ENCODE data around the gene ARID1A.
A peak's percentile ranks its signal among the peaks of the same experiment; 100 is the strongest.
"Not testable (repeated sequence)": the region's sequence is repeated elsewhere in the genome, so short reads cannot be mapped to it uniquely, and the experiment has no call there.

Gene ARID1A

DNA sequence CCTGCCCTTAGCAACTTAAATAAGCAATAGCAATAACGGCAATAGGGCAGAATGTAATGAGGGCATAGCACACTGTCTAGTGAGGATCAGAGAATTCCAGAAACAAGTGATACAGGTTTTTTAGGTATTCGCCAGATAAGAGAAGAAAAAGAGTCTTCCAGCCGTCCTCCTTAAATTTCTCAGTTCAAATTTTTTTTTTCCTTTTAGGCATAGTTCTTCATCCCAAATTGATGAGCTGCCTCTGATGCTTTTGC, 93.7 kb downstream of the ARID1A start:
- H3K9me3 ChIP-seq (ENCODE audit: control insufficient read depth in 2 of 2, low read length in 2 of 2): no peaks in the 10 kb centered on the region
- no peaks in the 10 kb centered on the region for H3K27me3 ChIP-seq (ENCODE audit: control insufficient read depth in 1 of 2, insufficient read depth in 2 of 2, low read length in 2 of 2)
- no peak overlapping the region for H3K4me3 ChIP-seq (ENCODE audit: low read length in 2 of 2)
- peak overlapping the region; percentile 58 for H3K27ac ChIP-seq (ENCODE audit: low read length)
- H3K4me1 ChIP-seq (ENCODE audit: control insufficient read depth, insufficient read depth, low read length): peaks cover 30% of the 10 kb centered on the region
- H3K9ac ChIP-seq (ENCODE audit: low read length in 2 of 2): peak overlapping the region in 1 of 2 donors; percentile 2
- peaks cover 7 to 13% of the 10 kb centered on the region in 2 donors for H3K36me3 ChIP-seq (ENCODE audit: control insufficient read depth in 2 of 2, insufficient read depth in 2 of 2, low read length in 2 of 2)

DNA sequence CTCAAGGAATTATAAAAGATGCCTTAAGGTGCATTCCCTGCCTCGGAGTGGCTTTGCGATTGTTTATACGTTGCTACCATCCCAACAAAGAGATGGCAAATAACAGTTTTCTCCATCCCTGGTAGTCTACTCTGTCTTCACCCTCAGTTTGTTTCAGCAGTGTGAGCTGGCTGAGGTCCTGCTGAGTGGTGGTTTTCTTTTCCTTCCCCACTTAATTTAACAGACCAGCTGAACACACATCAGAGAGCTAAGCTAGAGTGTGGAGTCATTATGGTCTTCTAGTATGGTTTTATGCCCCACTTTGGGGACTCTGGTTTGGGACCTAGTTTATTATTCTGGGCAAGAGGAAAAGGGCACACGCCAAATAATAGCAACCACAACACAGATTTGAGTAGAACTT, 94.1 kb downstream of the ARID1A start:
- H3K27me3 ChIP-seq (ENCODE audit: control insufficient read depth in 1 of 2, insufficient read depth in 2 of 2, low read length in 2 of 2): no peaks in the 10 kb centered on the region
- peak overlapping the region; percentile 58 for H3K27ac ChIP-seq (ENCODE audit: low read length)
- H3K9ac ChIP-seq (ENCODE audit: low read length in 2 of 2): peak overlapping the region; percentile 10 to 29
- H3K4me1 ChIP-seq (ENCODE audit: control insufficient read depth, insufficient read depth, low read length): peaks cover 30% of the 10 kb centered on the region
- no peaks in the 10 kb centered on the region for H3K9me3 ChIP-seq (ENCODE audit: control insufficient read depth in 2 of 2, low read length in 2 of 2)
- H3K36me3 ChIP-seq (ENCODE audit: control insufficient read depth in 2 of 2, insufficient read depth in 2 of 2, low read length in 2 of 2): peaks cover 11 to 17% of the 10 kb centered on the region in 2 donors
- H3K4me3 ChIP-seq (ENCODE audit: low read length in 2 of 2): no peak overlapping the region

DNA sequence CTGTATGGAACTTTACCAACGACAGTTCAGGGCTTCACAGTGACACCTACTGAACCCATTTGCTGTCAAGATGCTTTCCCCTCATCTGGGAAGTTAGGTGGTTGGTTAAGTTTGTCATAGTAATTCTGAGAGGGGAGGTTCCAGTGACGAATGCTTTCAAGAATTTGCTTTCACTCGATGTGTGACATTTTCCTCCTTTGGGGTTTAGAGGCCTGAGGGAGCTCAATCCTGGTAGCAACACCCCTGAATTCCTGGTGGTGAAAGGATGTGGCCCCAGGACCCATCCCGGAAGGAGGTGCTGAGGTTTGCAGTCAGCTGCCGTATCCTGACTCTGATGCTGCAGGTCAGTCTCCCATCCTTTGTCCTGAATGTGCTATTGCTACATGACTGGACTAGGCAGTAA, 94.7 kb downstream of the ARID1A start:
- H3K27ac ChIP-seq (ENCODE audit: low read length): no peak overlapping the region
- H3K9ac ChIP-seq (ENCODE audit: low read length in 2 of 2): no peak overlapping the region
- peaks cover 30% of the 10 kb centered on the region for H3K4me1 ChIP-seq (ENCODE audit: control insufficient read depth, insufficient read depth, low read length)
- H3K36me3 ChIP-seq (ENCODE audit: control insufficient read depth in 2 of 2, insufficient read depth in 2 of 2, low read length in 2 of 2): peaks cover 14 to 20% of the 10 kb centered on the region in 2 donors
- no peaks in the 10 kb centered on the region for H3K9me3 ChIP-seq (ENCODE audit: control insufficient read depth in 2 of 2, low read length in 2 of 2)
- no peaks in the 10 kb centered on the region for H3K27me3 ChIP-seq (ENCODE audit: control insufficient read depth in 1 of 2, insufficient read depth in 2 of 2, low read length in 2 of 2)
- no peak overlapping the region for H3K4me3 ChIP-seq (ENCODE audit: low read length in 2 of 2)

DNA sequence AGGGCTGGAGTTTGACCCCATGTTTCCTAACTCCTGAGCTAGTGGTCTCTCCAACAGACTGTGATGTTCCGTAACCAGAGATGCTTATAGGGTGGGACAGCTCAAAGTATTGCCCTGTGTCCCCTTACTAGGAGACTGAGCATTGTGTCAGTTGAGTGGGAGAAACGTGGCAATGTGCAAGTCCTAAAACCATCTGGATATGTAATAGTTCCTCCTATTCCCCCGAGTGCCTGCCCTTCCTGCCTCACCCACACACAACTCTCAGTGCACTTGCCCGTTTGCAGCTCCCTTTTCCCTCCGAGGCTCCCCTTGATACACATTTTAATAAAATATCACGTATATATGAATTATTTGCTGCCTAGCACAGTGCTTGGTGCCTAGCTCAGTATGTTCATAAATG, 95.3 kb downstream of the ARID1A start:
- H3K4me3 ChIP-seq (ENCODE audit: low read length in 2 of 2): no peak overlapping the region
- H3K4me1 ChIP-seq (ENCODE audit: control insufficient read depth, insufficient read depth, low read length): peaks cover 26% of the 10 kb centered on the region
- no peak overlapping the region for H3K27ac ChIP-seq (ENCODE audit: low read length)

DNA sequence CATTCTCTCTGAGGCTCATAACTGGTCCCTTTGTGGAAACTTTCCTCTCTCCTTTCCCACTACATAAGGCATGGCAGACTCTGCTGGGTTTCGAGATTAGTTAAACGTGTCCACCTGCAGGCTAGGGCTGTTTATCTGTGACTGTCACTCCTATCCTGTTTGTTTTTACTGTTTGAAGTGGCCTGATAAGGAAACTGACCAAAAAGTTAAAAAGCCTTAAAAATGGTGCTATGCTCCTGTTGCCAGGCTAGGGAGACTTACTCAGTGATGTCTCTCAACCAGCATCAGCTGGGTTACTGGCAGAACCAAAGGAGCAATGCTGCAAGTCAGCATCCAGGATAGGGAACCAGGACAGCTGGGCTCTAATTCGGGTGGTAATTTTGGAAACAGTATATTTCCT, 95.8 kb downstream of the ARID1A start:
- Histone ChIP-seq H3K9ac (ENCODE audit: low read length in 2 of 2) (no peak overlapping the region), H3K4me1 (ENCODE audit: control insufficient read depth, insufficient read depth, low read length) (peaks cover 23% of the 10 kb centered on the region), H3K36me3 (ENCODE audit: control insufficient read depth in 2 of 2, insufficient read depth in 2 of 2, low read length in 2 of 2) (peaks cover 14 to 20% of the 10 kb centered on the region in 2 donors), H3K9me3 (ENCODE audit: control insufficient read depth in 2 of 2, low read length in 2 of 2) (no peaks in the 10 kb centered on the region), H3K27me3 (ENCODE audit: control insufficient read depth in 1 of 2, insufficient read depth in 2 of 2, low read length in 2 of 2) (no peaks in the 10 kb centered on the region), H3K27ac (ENCODE audit: low read length) (no peak overlapping the region), H3K4me3 (ENCODE audit: low read length in 2 of 2) (no peak overlapping the region)

More for the DNA sequence above, 95.3 kb downstream of the ARID1A start:
- Histone ChIP-seq H3K36me3 (ENCODE audit: control insufficient read depth in 2 of 2, insufficient read depth in 2 of 2, low read length in 2 of 2) (peaks cover 14 to 20% of the 10 kb centered on the region in 2 donors), H3K27me3 (ENCODE audit: control insufficient read depth in 1 of 2, insufficient read depth in 2 of 2, low read length in 2 of 2) (no peaks in the 10 kb centered on the region), H3K9ac (ENCODE audit: low read length in 2 of 2) (no peak overlapping the region), H3K9me3 (ENCODE audit: control insufficient read depth in 2 of 2, low read length in 2 of 2) (no peaks in the 10 kb centered on the region)

DNA sequence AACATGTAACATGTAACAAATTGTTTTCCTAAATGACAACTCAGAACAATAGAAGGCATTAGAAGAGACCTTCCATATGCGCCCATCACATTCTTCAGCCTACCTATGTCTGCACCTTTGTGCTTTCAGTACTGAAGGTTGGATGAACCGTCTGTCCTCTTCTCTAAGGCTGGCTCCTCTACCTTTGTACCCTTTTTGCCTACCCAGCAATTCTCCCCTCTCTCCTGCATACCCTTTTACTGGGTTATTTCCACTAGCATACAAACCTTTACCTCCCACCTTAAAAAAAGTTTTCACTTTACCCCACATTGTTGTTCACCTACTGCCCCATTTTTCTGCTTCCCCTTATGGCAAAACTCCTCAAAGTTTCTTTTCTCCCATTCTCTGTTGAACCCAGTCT, 97.1 kb downstream of the ARID1A start:
- Histone ChIP-seq H3K4me3 (ENCODE audit: low read length in 2 of 2) (no peak overlapping the region), H3K27me3 (ENCODE audit: control insufficient read depth in 1 of 2, insufficient read depth in 2 of 2, low read length in 2 of 2) (no peaks in the 10 kb centered on the region), H3K9me3 (ENCODE audit: control insufficient read depth in 2 of 2, low read length in 2 of 2) (no peaks in the 10 kb centered on the region), H3K4me1 (ENCODE audit: control insufficient read depth, insufficient read depth, low read length) (peaks cover 16% of the 10 kb centered on the region), H3K9ac (ENCODE audit: low read length in 2 of 2) (no peak overlapping the region), H3K27ac (ENCODE audit: low read length) (no peak overlapping the region), H3K36me3 (ENCODE audit: control insufficient read depth in 2 of 2, insufficient read depth in 2 of 2, low read length in 2 of 2) (peaks cover 14 to 20% of the 10 kb centered on the region in 2 donors)

DNA sequence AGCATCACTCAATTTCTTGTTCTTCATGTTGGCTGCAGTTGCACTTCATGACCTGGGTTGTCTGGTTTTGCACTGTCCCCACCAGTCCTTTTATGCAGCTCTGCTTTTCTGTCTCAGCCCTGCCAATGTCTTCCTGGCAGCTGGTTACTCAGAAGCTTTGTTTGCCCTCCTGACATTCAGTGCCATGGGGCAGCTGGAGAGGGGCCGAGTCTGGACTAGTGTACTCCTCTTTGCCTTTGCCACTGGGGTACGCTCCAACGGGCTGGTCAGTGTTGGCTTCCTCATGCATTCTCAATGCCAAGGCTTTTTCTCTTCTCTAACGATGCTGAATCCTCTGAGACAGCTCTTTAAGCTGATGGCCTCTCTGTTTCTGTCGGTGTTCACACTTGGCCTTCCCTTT, 98.6 kb downstream of the ARID1A start:
- Histone ChIP-seq H3K36me3 (ENCODE audit: control insufficient read depth in 2 of 2, insufficient read depth in 2 of 2, low read length in 2 of 2) (peaks cover 14 to 20% of the 10 kb centered on the region in 2 donors), H3K4me1 (ENCODE audit: control insufficient read depth, insufficient read depth, low read length) (peaks cover 11% of the 10 kb centered on the region), H3K9me3 (ENCODE audit: control insufficient read depth in 2 of 2, low read length in 2 of 2) (no peaks in the 10 kb centered on the region), H3K4me3 (ENCODE audit: low read length in 2 of 2) (no peak overlapping the region), H3K9ac (ENCODE audit: low read length in 2 of 2) (no peak overlapping the region), H3K27ac (ENCODE audit: low read length) (no peak overlapping the region), H3K27me3 (ENCODE audit: control insufficient read depth in 1 of 2, insufficient read depth in 2 of 2, low read length in 2 of 2) (no peaks in the 10 kb centered on the region)

DNA sequence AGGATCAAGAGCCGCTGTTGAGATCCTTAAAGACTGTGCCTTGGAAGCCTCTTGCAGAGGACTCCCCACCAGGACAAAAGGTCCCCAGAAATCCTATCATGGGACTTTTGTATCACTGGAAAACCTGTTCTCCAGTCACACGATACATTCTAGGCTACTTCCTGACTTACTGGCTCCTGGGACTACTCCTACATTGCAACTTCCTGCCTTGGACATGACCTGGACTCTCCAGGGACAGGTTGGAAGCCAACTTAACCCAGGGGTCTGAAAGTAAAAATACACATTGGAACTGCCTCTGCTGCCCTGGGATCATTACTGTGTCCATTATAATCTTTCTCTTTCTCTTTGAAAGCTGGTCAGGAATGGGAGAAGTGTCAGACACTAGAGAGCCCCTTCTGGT, 101.8 kb downstream of the ARID1A start:
- no peak overlapping the region for H3K27ac ChIP-seq (ENCODE audit: low read length)
- H3K36me3 ChIP-seq (ENCODE audit: control insufficient read depth in 2 of 2, insufficient read depth in 2 of 2, low read length in 2 of 2): peaks cover 14% of the 10 kb centered on the region in 2 donors
- no peaks in the 10 kb centered on the region for H3K27me3 ChIP-seq (ENCODE audit: control insufficient read depth in 1 of 2, insufficient read depth in 2 of 2, low read length in 2 of 2)
- no peak overlapping the region for H3K4me3 ChIP-seq (ENCODE audit: low read length in 2 of 2)
- no peaks in the 10 kb centered on the region for H3K9me3 ChIP-seq (ENCODE audit: control insufficient read depth in 2 of 2, low read length in 2 of 2)
- no peak overlapping the region for H3K9ac ChIP-seq (ENCODE audit: low read length in 2 of 2)
- peaks cover 20% of the 10 kb centered on the region for H3K4me1 ChIP-seq (ENCODE audit: control insufficient read depth, insufficient read depth, low read length)

DNA sequence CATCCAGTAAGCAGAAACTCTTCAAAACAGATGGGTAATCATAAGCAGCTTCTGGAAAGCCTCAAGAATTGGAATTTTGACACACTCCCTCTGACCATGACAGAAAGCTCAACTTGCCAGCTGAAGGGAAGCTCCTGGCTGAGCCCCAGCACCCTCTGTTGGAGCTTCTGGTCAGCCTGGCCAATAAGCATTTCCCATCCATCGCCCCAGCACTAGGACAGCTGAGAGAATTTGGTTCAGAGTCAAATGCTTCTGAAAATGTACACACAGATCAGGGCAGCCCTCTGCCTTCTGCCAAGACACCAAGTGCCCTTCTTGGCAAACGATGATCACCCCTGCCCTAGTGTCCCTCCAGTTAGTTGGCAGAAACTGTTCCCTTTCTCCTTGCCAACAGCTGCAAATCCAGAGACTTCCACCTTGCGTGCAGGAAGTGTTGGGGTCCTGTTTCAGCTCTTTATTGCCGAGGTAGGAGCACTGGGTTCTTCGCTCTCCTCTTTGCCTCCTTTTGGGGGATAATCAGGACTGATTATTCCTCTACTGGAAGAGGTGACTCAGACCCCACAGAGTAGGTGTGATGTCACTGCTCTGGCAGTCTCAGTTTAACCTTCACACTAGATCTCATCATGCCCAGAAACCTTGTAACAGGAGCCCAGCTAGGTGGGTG, 103.8 kb downstream of the ARID1A start:
- Histone ChIP-seq H3K27me3 (ENCODE audit: control insufficient read depth in 1 of 2, insufficient read depth in 2 of 2, low read length in 2 of 2) (no peaks in the 10 kb centered on the region), H3K27ac (ENCODE audit: low read length) (peak overlapping the region; percentile 86), H3K4me1 (ENCODE audit: control insufficient read depth, insufficient read depth, low read length) (peaks cover 20% of the 10 kb centered on the region), H3K9me3 (ENCODE audit: control insufficient read depth in 2 of 2, low read length in 2 of 2) (no peaks in the 10 kb centered on the region), H3K9ac (ENCODE audit: low read length in 2 of 2) (peak overlapping the region; percentile 43 to 63), H3K36me3 (ENCODE audit: control insufficient read depth in 2 of 2, insufficient read depth in 2 of 2, low read length in 2 of 2) (peaks cover 6 to 7% of the 10 kb centered on the region in 2 donors), H3K4me3 (ENCODE audit: low read length in 2 of 2) (peak overlapping the region; percentile 47 to 55)

DNA sequence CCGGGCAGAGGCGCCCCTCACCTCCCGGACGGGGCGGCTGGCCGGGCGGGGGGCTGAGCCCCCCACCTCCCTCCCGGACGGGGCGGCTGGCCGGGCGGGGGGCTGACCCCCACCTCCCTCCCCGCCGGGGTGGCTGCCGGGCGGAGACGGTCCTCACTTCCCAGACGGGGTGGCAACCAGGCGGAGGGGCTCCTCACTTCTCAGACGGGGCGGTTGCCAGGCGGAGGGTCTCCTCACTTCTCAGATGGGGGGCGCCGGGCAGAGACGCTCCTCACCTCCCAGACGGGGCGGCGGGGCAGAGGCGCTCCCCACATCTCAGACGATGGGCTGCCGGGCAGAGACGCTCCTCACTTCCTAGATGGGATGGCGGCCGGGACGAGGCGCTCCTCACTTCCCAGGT, 108.1 kb downstream of the ARID1A start:
- H3K27ac ChIP-seq (ENCODE audit: low read length); H3K4me3 ChIP-seq (ENCODE audit: low read length in 2 of 2); H3K9me3 ChIP-seq (ENCODE audit: control insufficient read depth in 2 of 2, low read length in 2 of 2); H3K9ac ChIP-seq (ENCODE audit: low read length in 2 of 2); H3K27me3 ChIP-seq (ENCODE audit: control insufficient read depth in 1 of 2, insufficient read depth in 2 of 2, low read length in 2 of 2); H3K36me3 ChIP-seq (ENCODE audit: control insufficient read depth in 2 of 2, insufficient read depth in 2 of 2, low read length in 2 of 2): not testable (repeated sequence)
- H3K4me1 ChIP-seq (ENCODE audit: control insufficient read depth, insufficient read depth, low read length): peaks cover 16% of the 10 kb centered on the region

DNA sequence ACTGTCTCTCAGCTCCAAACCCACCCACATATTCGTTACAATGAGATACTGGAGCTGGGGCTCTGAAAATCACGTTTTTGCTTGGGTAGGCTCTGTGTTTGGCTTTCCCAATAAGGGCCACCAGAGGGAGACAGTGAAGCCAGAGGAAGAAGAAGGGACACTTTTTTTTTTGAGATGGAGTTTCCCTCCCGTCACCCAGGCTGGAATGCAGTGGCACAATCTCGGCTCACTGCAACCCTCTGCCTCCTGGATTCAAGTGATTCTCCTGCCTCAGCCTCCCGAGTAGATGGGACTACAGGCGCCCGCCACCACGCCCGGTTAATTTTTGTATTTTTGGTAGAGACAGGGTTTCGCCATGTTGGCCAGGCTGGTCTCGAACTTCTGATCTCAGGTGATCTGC, 114.3 kb downstream of the ARID1A start:
- not testable (repeated sequence) for H3K9ac ChIP-seq (ENCODE audit: low read length in 2 of 2); H3K9me3 ChIP-seq (ENCODE audit: control insufficient read depth in 2 of 2, low read length in 2 of 2); H3K27ac ChIP-seq (ENCODE audit: low read length); H3K4me3 ChIP-seq (ENCODE audit: low read length in 2 of 2); H3K4me1 ChIP-seq (ENCODE audit: control insufficient read depth, insufficient read depth, low read length); H3K27me3 ChIP-seq (ENCODE audit: control insufficient read depth in 1 of 2, insufficient read depth in 2 of 2, low read length in 2 of 2); H3K36me3 ChIP-seq (ENCODE audit: control insufficient read depth in 2 of 2, insufficient read depth in 2 of 2, low read length in 2 of 2)

Data from stomach smooth muscle (tissue), 2 donors.